Measurements from ENCODE around the gene TBC1D22A. TPM values are rescaled to one million over a fixed set of nuclear protein-coding genes. Genes with fewer than 3 reads are reported as not detected.
A peak's percentile ranks its signal among the peaks of the same experiment; 100 is the strongest.

The TBC1D22A gene
- total RNA-seq, 4 donors from 2014 or later, result 18.8 to 25.2 (median 23.1) TPM

GRCh38 chr22:46934172-46934745 lies 171.8 kb downstream of the TBC1D22A start:
- Histone ChIP-seq H3K4me3 (no peak overlapping the region), H3K36me3 (no peaks in the 10 kb centered on the region), H3K9me3 (no peaks in the 10 kb centered on the region), H3K27me3 (no peaks in the 10 kb centered on the region), H3K27ac (peak overlapping the region; percentile 52 to 79 (median 59)), H3K4me1 (peaks cover 23 to 25% of the 10 kb centered on the region in 2 donors)
- in situ Hi-C loops (cut with MboI; ENCODE audit: low sequenced_read_pairs in 4 of 4) (no loop called here), intact Hi-C loops (cut with DNase I; ENCODE audit: low total_unique reads) (no loop called here)
- no peak for ATAC-seq
- TF ChIP-seq POLR2A (IDR thresholded peaks at IDR 0.05) (no peak), CTCF (IDR thresholded peaks at IDR 0.05 in 4 of 5, conservative IDR thresholded peaks at IDR 0.05 in 1 of 5) (no peak)
- no peak for DNase-seq

GRCh38 chr22:46934746-46935491 lies 172.5 kb downstream of the TBC1D22A start:
- peak overlapping the region; percentile 64 to 79 (median 71) for H3K27ac ChIP-seq

GRCh38 chr22:46935506-46936377 lies 173.3 kb downstream of the TBC1D22A start:
- H3K4me1 ChIP-seq, result peaks cover 23 to 25% of the 10 kb centered on the region in 2 donors
- ATAC-seq, result peak; percentile 84 to 87
- in situ Hi-C loops (cut with MboI; ENCODE audit: low sequenced_read_pairs in 4 of 4) (no loop called here), intact Hi-C loops (cut with DNase I; ENCODE audit: low total_unique reads) (loop anchor here (5.0 kb wide), 1 partner anchor 93 kb away; no protein-coding TSS in a partner anchor)
- peak overlapping the region; percentile 64 to 79 (median 71) for H3K27ac ChIP-seq
- no peaks in the 10 kb centered on the region for H3K27me3 ChIP-seq
- peak overlapping the region in 1 of 4 donors; percentile 7 for H3K4me3 ChIP-seq
- peak; percentile 61 to 70 for DNase-seq
- no peaks in the 10 kb centered on the region for H3K36me3 ChIP-seq
- H3K9me3 ChIP-seq, result no peaks in the 10 kb centered on the region
- TF ChIP-seq POLR2A (IDR thresholded peaks at IDR 0.05) (no peak), CTCF (IDR thresholded peaks at IDR 0.05 in 4 of 5, conservative IDR thresholded peaks at IDR 0.05 in 1 of 5) (no peak)

More at GRCh38 chr22:46934746-46935491, 172.5 kb downstream of the TBC1D22A start:
- ATAC-seq (peak; percentile 89 to 94), DNase-seq (peak; percentile 52 to 68)
- Histone ChIP-seq H3K27me3 (no peaks in the 10 kb centered on the region), H3K9me3 (no peaks in the 10 kb centered on the region), H3K36me3 (no peaks in the 10 kb centered on the region), H3K4me3 (no peak overlapping the region), H3K4me1 (peaks cover 23 to 25% of the 10 kb centered on the region in 2 donors)
- no peak for TF ChIP-seq CTCF (IDR thresholded peaks at IDR 0.05 in 4 of 5, conservative IDR thresholded peaks at IDR 0.05 in 1 of 5)
- TF ChIP-seq POLR2A (IDR thresholded peaks at IDR 0.05), result no peak
- intact Hi-C loops (cut with DNase I; ENCODE audit: low total_unique reads), result loop anchor here (5.0 kb wide), 1 partner anchor 93 kb away; no protein-coding TSS in a partner anchor
- in situ Hi-C loops (cut with MboI; ENCODE audit: low sequenced_read_pairs in 4 of 4), result no loop called here

GRCh38 chr22:46936378-46936903 lies 174.0 kb downstream of the TBC1D22A start:
- TF ChIP-seq CTCF (IDR thresholded peaks at IDR 0.05 in 4 of 5, conservative IDR thresholded peaks at IDR 0.05 in 1 of 5), result no peak
- TF ChIP-seq POLR2A (IDR thresholded peaks at IDR 0.05), result no peak
- DNase-seq (peak in 1 of 2 donors; percentile 28), ATAC-seq (peak in 1 of 2 donors; percentile 30)
- H3K27ac ChIP-seq, result peak overlapping the region; percentile 64 to 79 (median 71)
- H3K4me1 ChIP-seq, result peaks cover 23 to 25% of the 10 kb centered on the region in 2 donors
- intact Hi-C loops (cut with DNase I; ENCODE audit: low total_unique reads) (loop anchor here (5.0 kb wide), 1 partner anchor 94 kb away; no protein-coding TSS in a partner anchor), in situ Hi-C loops (cut with MboI; ENCODE audit: low sequenced_read_pairs in 4 of 4) (no loop called here)
- no peak overlapping the region for H3K4me3 ChIP-seq
- H3K27me3 ChIP-seq, result no peaks in the 10 kb centered on the region
- H3K36me3 ChIP-seq, result no peaks in the 10 kb centered on the region
- no peaks in the 10 kb centered on the region for H3K9me3 ChIP-seq

All from gastrocnemius medialis (tissue), 4 donors.